Upper lobe of right lung (tissue), 1 donor: Measurements from ENCODE around the gene BFSP2. TPM values are rescaled to one million over a fixed set of nuclear protein-coding genes. Genes with fewer than 3 reads are reported as not detected.
"Not testable (repeated sequence)": the region's sequence is repeated elsewhere in the genome, so short reads cannot be mapped to it uniquely, and the experiment has no call there.

ENCODE experiments used
- ATAC-seq: fragments of 200-7000 bp; cut with Tn5 transposase; one replicate; pipeline ENCODE4 v1.9.1; 2020; ENCODE audit warnings: mild to moderate bottlenecking, moderate library complexity
- DNase-seq: peaks from one replicate; pipeline ENCODE4 v3.0.0-alpha.2; 2020
- H3K27ac ChIP-seq: fragments of 200-600 bp; one replicate; pipeline ENCODE4 v1.8.0; 2022
- H3K27me3 ChIP-seq: fragments of 200-600 bp; one replicate; pipeline ENCODE4 v1.8.0; 2022; ENCODE audit warnings: mild to moderate bottlenecking
- H3K36me3 ChIP-seq: fragments of 200-600 bp; one replicate; pipeline ENCODE4 v1.8.0; 2022
- H3K4me1 ChIP-seq: fragments of 200-600 bp; one replicate; pipeline ENCODE4 v1.8.0; 2022
- H3K4me3 ChIP-seq: fragments of 200-600 bp; one replicate; pipeline ENCODE4 v1.8.0; 2022; ENCODE audit warnings: mild to moderate bottlenecking
- H3K9me3 ChIP-seq: fragments of 200-600 bp; one replicate; pipeline ENCODE4 v1.8.0; 2022
- intact Hi-C: fragments of 100-400 bp; cut with DNase I; formaldehyde crosslinking; loops from one replicate; pipeline ENCODE4 v1.11.0; 2022
- total RNA-seq: library from RNA; stranded (reverse); fragmentation: NEBNext Ultra II Directional; extraction: Animal tissue kit (Norgen Biotek cat#: 25700); gene quantifications from one replicate; pipeline ENCODE4 v1.2.1, GENCODE V29; 2021
- TF ChIP-seq, protein P1 (sequence below): fragments of 200-600 bp; IDR thresholded peaks from one replicate; pipeline ENCODE4 v1.8.0; 2022; ENCODE audit warnings: antibody characterized with exemption
- donor health status: DM: no; HTN: yes; CAD: no; lungs with severe emphysema.

BFSP2 gene
- total RNA-seq, 1 donor from 2014 or later: not detected

GRCh38 chr3:133467780-133468179 lies 67.9 kb downstream of the BFSP2 start:
- DNase-seq (no peak), ATAC-seq (no peak)
- intact Hi-C loops: no loop called here
- peaks cover 12% of the 10 kb centered on the region for H3K4me1 ChIP-seq
- H3K27ac ChIP-seq: no peak overlapping the region
- no peaks in the 10 kb centered on the region for H3K9me3 ChIP-seq
- H3K27me3 ChIP-seq: no peaks in the 10 kb centered on the region
- TF ChIP-seq, protein P1, sequence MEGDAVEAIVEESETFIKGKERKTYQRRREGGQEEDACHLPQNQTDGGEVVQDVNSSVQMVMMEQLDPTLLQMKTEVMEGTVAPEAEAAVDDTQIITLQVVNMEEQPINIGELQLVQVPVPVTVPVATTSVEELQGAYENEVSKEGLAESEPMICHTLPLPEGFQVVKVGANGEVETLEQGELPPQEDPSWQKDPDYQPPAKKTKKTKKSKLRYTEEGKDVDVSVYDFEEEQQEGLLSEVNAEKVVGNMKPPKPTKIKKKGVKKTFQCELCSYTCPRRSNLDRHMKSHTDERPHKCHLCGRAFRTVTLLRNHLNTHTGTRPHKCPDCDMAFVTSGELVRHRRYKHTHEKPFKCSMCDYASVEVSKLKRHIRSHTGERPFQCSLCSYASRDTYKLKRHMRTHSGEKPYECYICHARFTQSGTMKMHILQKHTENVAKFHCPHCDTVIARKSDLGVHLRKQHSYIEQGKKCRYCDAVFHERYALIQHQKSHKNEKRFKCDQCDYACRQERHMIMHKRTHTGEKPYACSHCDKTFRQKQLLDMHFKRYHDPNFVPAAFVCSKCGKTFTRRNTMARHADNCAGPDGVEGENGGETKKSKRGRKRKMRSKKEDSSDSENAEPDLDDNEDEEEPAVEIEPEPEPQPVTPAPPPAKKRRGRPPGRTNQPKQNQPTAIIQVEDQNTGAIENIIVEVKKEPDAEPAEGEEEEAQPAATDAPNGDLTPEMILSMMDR: no peak
- H3K36me3 ChIP-seq: no peaks in the 10 kb centered on the region
- H3K4me3 ChIP-seq: no peak overlapping the region

GRCh38 chr3:133468251-133468721 lies 68.4 kb downstream of the BFSP2 start:
- intact Hi-C loops: no loop called here

GRCh38 chr3:133469140-133469731 lies 69.4 kb downstream of the BFSP2 start:
- no peaks in the 10 kb centered on the region for H3K9me3 ChIP-seq
- peak overlapping the region; percentile 36 for H3K27ac ChIP-seq
- DNase-seq (no peak), ATAC-seq (peak; percentile 72)
- intact Hi-C loops: no loop called here
- no peak overlapping the region for H3K4me3 ChIP-seq
- H3K4me1 ChIP-seq: peaks cover 18% of the 10 kb centered on the region
- TF ChIP-seq, protein P1: no peak
- H3K36me3 ChIP-seq: no peaks in the 10 kb centered on the region
- H3K27me3 ChIP-seq: no peaks in the 10 kb centered on the region

More at GRCh38 chr3:133468251-133468721, 68.4 kb downstream of the BFSP2 start:
- H3K27ac ChIP-seq: no peak overlapping the region
- no peak overlapping the region for H3K4me3 ChIP-seq
- TF ChIP-seq, protein P1: no peak
- ATAC-seq (no peak), DNase-seq (no peak)
- no peaks in the 10 kb centered on the region for H3K27me3 ChIP-seq
- no peaks in the 10 kb centered on the region for H3K9me3 ChIP-seq
- H3K4me1 ChIP-seq: peaks cover 12% of the 10 kb centered on the region
- H3K36me3 ChIP-seq: no peaks in the 10 kb centered on the region

DNA sequence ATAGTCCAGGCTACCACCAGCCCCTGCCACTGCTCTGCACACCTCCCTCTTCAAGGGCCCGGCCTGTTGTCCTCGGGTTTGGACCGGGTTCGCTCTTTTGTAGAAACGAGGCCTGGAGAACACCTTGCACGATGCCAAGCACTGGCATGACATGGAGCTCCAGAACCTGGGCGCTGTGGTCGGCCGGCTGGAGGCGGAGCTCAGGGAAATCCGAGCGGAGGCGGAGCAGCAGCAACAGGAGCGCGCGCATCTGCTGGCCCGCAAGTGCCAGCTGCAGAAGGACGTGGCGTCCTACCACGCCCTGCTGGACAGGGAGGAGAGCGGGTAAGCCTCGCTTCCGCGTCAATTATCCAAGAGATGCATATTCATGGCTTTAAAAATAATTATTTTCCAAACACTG lies 72.4 kb downstream of the BFSP2 start:
- Histone ChIP-seq H3K4me1 (peaks cover 26% of the 10 kb centered on the region), H3K9me3 (no peaks in the 10 kb centered on the region), H3K27ac (no peak overlapping the region), H3K36me3 (no peaks in the 10 kb centered on the region), H3K4me3 (no peak overlapping the region), H3K27me3 (no peaks in the 10 kb centered on the region)
- peak; percentile 56 for ATAC-seq
- intact Hi-C loops: no loop called here
- TF ChIP-seq, protein P1: no peak
- DNase-seq: no peak

DNA sequence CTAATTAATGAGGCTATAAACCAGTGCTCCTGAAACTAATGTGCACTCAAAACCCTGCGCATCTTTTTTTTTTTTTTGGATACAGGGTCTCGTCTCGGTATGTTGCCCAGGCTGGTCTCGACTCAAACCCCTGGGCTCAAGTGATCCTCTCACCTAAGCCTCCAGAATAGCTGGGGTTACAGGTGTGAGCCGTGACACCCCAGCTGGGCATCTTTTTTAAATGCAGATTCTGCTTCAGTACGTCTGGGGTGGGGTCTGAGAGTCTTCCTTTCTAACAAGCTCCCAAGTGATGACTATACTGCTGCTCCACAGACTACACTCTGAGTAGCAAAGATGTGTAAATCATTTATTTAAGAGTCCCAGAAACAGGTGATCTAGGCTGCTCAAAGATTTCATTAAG lies 73.0 kb downstream of the BFSP2 start:
- H3K36me3 ChIP-seq: no peaks in the 10 kb centered on the region
- H3K4me3 ChIP-seq: no peak overlapping the region
- no peaks in the 10 kb centered on the region for H3K9me3 ChIP-seq
- peaks cover 26% of the 10 kb centered on the region for H3K4me1 ChIP-seq
- ATAC-seq: no peak
- H3K27me3 ChIP-seq: no peaks in the 10 kb centered on the region
- TF ChIP-seq, protein P1: no peak
- DNase-seq: no peak
- intact Hi-C loops: no loop called here
- no peak overlapping the region for H3K27ac ChIP-seq

GRCh38 chr3:133473472-133474191 lies 73.8 kb downstream of the BFSP2 start:
- ATAC-seq, intact Hi-C loops: not testable (repeated sequence)
- peaks cover 25% of the 10 kb centered on the region for H3K4me1 ChIP-seq

More at GRCh38 chr3:133473472-133474191, 73.8 kb downstream of the BFSP2 start:
- not testable (repeated sequence) for H3K27me3 ChIP-seq, H3K4me3 ChIP-seq, H3K36me3 ChIP-seq, H3K9me3 ChIP-seq, DNase-seq
- H3K27ac ChIP-seq: peak overlapping the region; percentile 45
